HG02759 (cell line): ENCODE data around the gene SRSF11.

ENCODE experiments used
- ATAC-seq: cut with Tn5 transposase; IDR thresholded peaks from one replicate; pipeline ENCODE4 v1.9.1; 2021; ENCODE audit warnings: mild to moderate bottlenecking, moderate library complexity; ENCODE audit not compliant: unreplicated experiment

The SRSF11 gene

GRCh38 chr1:70220517-70221237 is 503 bp upstream of the SRSF11 start:
- peak; percentile 8 for ATAC-seq

- ATAC-seq = no peak
These were observed 1.6 kb downstream of the SRSF11 start for GRCh38 chr1:70222716-70223235.

- no peak for ATAC-seq
These were observed 3.8 kb downstream of the SRSF11 start for GRCh38 chr1:70224954-70225353.

GRCh38 chr1:70227439-70227838 is 6.3 kb downstream of the SRSF11 start:
- no peak for ATAC-seq

GRCh38 chr1:70228670-70229069 is 7.5 kb downstream of the SRSF11 start:
- no peak for ATAC-seq

- ATAC-seq = no peak
These were observed 10.3 kb downstream of the SRSF11 start for GRCh38 chr1:70231475-70231874.

GRCh38 chr1:70234733-70235132 is 13.6 kb downstream of the SRSF11 start:
- no peak for ATAC-seq

- no peak for ATAC-seq
These were observed 18.8 kb downstream of the SRSF11 start for GRCh38 chr1:70239940-70240339.

GRCh38 chr1:70247122-70247521 is 25.9 kb downstream of the SRSF11 start:
- ATAC-seq = no peak

- no peak for ATAC-seq
These were observed 26.6 kb downstream of the SRSF11 start for GRCh38 chr1:70247768-70248167.

- ATAC-seq = no peak
These were observed 27.5 kb downstream of the SRSF11 start for GRCh38 chr1:70248729-70249128.

- no peak for ATAC-seq
These were observed 35.5 kb downstream of the SRSF11 start for GRCh38 chr1:70256664-70257063.

GRCh38 chr1:70264839-70265238 is 43.7 kb downstream of the SRSF11 start:
- no peak for ATAC-seq

GRCh38 chr1:70265946-70266345 is 44.8 kb downstream of the SRSF11 start:
- ATAC-seq = no peak

GRCh38 chr1:70277875-70278274 is 56.7 kb downstream of the SRSF11 start:
- ATAC-seq = no peak

- no peak for ATAC-seq
These were observed 57.5 kb downstream of the SRSF11 start for GRCh38 chr1:70278710-70279109.

GRCh38 chr1:70284366-70284765 is 63.2 kb downstream of the SRSF11 start:
- no peak for ATAC-seq

- ATAC-seq = no peak
These were observed 65.3 kb downstream of the SRSF11 start for GRCh38 chr1:70286453-70286852.

GRCh38 chr1:70288166-70288565 is 67.0 kb downstream of the SRSF11 start:
- no peak for ATAC-seq

- no peak for ATAC-seq
These were observed 69.0 kb downstream of the SRSF11 start for GRCh38 chr1:70290218-70290617.

GRCh38 chr1:70293186-70293843 is 72.1 kb downstream of the SRSF11 start:
- no peak for ATAC-seq

GRCh38 chr1:70295749-70296148 is 74.6 kb downstream of the SRSF11 start:
- no peak for ATAC-seq
